Ishikawa (cell line): ENCODE results near the gene MARCO.
A peak's percentile ranks its signal among the peaks of the same experiment; 100 is the strongest.

Experiments
- CEBPB ChIP-seq: IDR thresholded peaks from 2 replicates; pipeline ENCODE4 v1.6.1; 2012
- EGR1 ChIP-seq: IDR thresholded peaks from 2 replicates; pipeline ENCODE4 v1.6.1; 2012
- EP300 ChIP-seq: IDR thresholded peaks from 2 replicates; pipeline ENCODE4 v1.6.1; 2012; ENCODE audit warnings: borderline replicate concordance
- FOXM1 ChIP-seq: IDR thresholded peaks from 2 replicates; pipeline ENCODE4 v1.6.1; 2012; ENCODE audit warnings: low read depth, borderline replicate concordance
- MAX ChIP-seq: IDR thresholded peaks from 2 replicates; pipeline ENCODE4 v1.6.1; 2012
- NFIC ChIP-seq: IDR thresholded peaks from 2 replicates; pipeline ENCODE4 v1.6.1; 2012
- RAD21 ChIP-seq: IDR thresholded peaks from 2 replicates; pipeline ENCODE4 v1.6.1; 2012; ENCODE audit warnings: low read depth
- TAF1 ChIP-seq: IDR thresholded peaks from 2 replicates; pipeline ENCODE4 v1.6.1; 2012; ENCODE audit warnings: low read depth, mild to moderate bottlenecking
- YY1 ChIP-seq: IDR thresholded peaks from 2 replicates; pipeline ENCODE4 v1.6.1; 2012; ENCODE audit warnings: low read depth
- ZBTB7A ChIP-seq: IDR thresholded peaks from 2 replicates; pipeline ENCODE4 v1.6.1; 2012; ENCODE audit warnings: low read depth
- TF ChIP-seq, protein P1 (sequence below): IDR thresholded peaks from 2 replicates; pipeline ENCODE4 v1.6.1; 2012

- TF ChIP-seq YY1 = no peak
- TF ChIP-seq EP300 = no peak
- no peak for TF ChIP-seq RAD21
- TF ChIP-seq MAX = no peak
- no peak for TF ChIP-seq FOXM1
- TF ChIP-seq NFIC = no peak
- TF ChIP-seq ZBTB7A = no peak
- TF ChIP-seq, protein P1, sequence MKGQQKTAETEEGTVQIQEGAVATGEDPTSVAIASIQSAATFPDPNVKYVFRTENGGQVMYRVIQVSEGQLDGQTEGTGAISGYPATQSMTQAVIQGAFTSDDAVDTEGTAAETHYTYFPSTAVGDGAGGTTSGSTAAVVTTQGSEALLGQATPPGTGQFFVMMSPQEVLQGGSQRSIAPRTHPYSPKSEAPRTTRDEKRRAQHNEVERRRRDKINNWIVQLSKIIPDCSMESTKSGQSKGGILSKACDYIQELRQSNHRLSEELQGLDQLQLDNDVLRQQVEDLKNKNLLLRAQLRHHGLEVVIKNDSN = peak; percentile 36; the same call in 1 of the 2 replicates
- no peak for TF ChIP-seq EGR1
- no peak for TF ChIP-seq TAF1
- no peak for TF ChIP-seq CEBPB
Observed at GRCh38 chr2:119008108-119008507, 66.1 kb downstream of the MARCO start.
